ENCODE results near the gene RIPOR2.

- TF ChIP-seq POLR2AphosphoS5 (IDR thresholded peaks at IDR 0.05; ENCODE audit: low read depth) = no peak
- TF ChIP-seq EZH2 (IDR thresholded peaks at IDR 0.05; ENCODE audit: low read depth, unreplicated experiment) = no peak
- TF ChIP-seq, protein P1, sequence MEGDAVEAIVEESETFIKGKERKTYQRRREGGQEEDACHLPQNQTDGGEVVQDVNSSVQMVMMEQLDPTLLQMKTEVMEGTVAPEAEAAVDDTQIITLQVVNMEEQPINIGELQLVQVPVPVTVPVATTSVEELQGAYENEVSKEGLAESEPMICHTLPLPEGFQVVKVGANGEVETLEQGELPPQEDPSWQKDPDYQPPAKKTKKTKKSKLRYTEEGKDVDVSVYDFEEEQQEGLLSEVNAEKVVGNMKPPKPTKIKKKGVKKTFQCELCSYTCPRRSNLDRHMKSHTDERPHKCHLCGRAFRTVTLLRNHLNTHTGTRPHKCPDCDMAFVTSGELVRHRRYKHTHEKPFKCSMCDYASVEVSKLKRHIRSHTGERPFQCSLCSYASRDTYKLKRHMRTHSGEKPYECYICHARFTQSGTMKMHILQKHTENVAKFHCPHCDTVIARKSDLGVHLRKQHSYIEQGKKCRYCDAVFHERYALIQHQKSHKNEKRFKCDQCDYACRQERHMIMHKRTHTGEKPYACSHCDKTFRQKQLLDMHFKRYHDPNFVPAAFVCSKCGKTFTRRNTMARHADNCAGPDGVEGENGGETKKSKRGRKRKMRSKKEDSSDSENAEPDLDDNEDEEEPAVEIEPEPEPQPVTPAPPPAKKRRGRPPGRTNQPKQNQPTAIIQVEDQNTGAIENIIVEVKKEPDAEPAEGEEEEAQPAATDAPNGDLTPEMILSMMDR (conservative IDR thresholded peaks at IDR 0.05; ENCODE audit: low read depth in 2 of 2) = no peak
Measured at GRCh38 chr6:24833711-24834386, 101.9 kb downstream of the RIPOR2 start.

Measured in GM23338 (cell line).